GM18519 (cell line): ENCODE measurements around the gene LYRM9.
"Not testable (repeated sequence)": the region's sequence is repeated elsewhere in the genome, so short reads cannot be mapped to it uniquely, and the experiment has no call there.

Experiments
- ATAC-seq: cut with Tn5 transposase; IDR thresholded peaks from one replicate; pipeline ENCODE4 v1.9.1; 2021; ENCODE audit warnings: mild to moderate bottlenecking, moderate library complexity; ENCODE audit not compliant: unreplicated experiment, low FRiP score

Gene LYRM9

DNA sequence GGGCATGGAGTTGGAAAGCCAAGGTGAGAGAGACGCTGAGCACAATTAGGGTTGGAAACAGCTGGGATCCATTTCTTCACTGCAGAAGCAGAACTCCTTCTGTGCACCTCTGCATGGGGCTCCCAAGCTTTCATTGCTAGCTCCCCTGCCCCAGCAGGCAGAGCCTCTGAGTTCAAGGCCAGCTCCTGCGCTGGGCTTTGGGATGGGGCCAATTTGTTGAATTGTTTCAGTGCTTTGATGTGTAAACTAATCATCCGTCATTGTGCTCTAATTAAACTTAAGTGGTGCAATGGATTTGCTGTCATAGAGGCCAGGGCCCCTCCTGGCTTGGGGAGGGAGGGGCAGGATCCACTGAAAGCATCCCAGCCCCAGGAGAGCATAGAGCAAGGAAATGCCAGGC, 13.5 kb upstream of the LYRM9 start:
- ATAC-seq, result no peak

GRCh38 chr17:27906226-27906580, 13.0 kb upstream of the LYRM9 start:
- no peak for ATAC-seq

- no peak for ATAC-seq
Measured at GRCh38 chr17:27905447-27906225, 12.5 kb upstream of the LYRM9 start.

DNA sequence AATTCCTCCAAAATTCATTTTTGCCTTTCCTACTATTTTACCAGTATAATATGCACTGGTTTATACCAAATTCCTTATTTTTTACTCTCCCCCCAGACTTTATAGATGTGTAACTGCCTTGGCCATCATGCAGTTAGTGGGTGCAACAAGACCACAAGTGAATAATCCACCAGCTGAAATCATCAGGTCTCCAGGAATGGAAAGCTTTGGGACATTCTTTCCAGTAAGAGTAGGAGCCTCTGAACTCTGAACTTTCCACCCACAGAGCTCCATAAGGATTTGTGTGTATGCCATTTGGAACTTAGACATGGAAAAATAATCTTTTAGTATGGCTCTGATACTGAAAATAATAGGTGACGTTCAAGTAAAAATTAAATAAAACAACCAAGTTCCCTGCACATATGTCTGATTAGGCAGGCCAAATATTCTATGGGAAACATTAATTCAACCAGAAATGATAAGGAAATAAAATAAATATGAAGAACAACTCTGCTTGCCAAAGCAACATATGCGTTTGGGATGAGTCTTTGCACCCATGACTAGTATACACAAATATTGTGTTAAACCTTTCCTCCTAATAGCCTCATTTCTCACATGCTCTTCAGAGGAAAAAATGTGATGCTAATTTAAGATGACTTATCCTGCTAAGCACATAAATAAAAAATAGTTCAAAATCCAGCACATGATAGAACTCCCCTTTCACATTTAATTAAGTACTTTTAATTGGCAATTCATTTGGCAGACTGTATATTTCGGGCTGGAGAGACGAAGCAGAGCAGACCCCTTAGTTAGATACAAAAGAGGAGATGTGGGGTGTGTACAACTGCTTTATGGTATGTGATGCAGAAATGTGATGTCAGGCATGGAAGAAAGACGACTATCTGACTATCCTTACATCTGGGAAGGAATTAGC, 11.6 kb upstream of the LYRM9 start:
- ATAC-seq, result no peak

DNA sequence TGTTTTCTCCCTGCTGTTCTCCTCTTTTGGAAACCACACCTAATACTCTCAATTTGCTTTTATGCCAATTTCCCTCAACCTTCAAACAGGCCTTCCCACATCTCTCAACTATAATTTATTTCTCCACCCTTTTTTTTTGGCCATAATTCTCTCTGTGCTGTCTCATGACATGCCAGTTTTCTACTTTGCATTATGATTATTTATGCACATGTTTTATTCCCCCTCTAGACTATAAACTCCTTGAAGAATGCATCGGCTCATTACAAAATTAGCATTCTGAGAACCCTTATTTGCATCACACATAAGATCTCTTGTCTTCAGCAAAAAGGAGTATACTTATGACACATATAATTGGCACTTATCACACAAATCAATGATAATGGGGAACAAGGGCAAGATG, 10.9 kb upstream of the LYRM9 start:
- ATAC-seq, result no peak

- ATAC-seq, result no peak
Measured at GRCh38 chr17:27899525-27899924, 6.4 kb upstream of the LYRM9 start.

DNA sequence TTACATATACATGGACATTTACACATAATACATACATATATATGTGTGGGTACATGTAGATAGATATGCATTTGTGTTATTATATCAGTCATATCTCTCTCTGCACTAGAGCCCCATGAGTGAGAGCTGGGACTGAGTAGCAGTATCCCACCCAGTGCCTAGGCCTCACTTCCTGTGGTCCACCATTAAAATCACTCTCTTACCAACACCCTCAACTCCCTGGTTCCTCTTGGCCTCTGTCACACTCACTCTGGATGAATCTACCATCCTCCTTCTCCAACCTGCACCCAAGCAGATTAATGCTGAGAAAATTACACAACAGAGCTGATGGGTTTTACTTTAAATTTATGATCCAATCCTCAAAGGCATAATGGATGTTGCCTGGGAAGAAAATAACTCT, 4.9 kb upstream of the LYRM9 start:
- ATAC-seq, result no peak

DNA sequence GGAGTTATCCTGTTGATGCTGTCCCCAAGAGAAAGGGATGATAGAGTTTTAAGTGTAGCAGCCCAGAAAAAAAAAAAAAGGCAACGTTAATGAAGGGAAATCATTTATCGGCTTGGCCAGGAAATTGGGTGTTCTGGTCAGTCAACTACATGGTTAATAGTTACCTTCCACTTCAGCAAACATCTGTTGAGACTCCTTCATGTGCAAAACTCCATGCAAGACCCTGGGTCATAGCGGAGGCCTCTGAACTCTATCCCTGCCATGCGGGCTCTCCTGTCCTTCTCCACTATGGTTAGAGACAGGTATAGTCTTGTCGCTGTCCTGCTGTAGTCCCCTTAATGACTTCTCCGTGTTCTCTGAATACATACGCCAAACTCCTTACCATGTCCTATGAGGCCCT, 3.5 kb upstream of the LYRM9 start:
- no peak for ATAC-seq

- ATAC-seq, result no peak
Measured at GRCh38 chr17:27895940-27896535, 2.9 kb upstream of the LYRM9 start.

DNA sequence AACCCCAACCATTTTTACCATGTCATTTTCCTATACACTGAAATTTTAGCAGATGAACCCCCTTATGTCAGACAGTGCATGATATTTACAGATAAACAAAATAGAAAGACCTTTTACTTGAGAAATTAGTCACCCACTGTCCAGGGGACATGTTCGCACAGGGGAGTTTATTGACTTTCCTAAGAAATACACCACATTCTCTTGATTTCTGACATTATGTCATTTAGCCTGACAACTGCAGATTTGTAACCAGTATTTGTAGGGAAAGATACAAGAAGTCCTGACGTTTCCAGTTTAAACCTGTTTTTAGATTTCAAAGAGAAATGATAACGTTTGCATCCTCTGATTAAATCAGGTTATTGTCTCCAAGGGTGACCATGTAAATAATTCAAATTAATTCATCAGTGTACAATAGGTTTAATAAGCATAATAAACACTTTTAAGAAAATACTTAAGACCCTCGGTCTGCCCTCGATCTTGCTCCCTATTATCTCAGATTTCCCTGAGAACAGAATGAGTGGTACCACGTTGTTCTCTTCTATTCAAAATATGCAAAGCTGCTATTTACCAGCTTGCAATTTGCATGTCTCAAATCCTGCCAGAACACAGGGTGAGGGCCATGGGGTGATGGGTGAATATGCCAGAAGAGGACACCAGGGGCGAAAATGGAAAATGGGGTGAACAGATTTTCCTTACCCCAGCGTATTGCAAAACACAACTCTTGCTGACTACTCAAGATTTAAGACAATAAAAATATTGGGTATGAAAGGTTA, 2.1 kb upstream of the LYRM9 start:
- no peak for ATAC-seq

- ATAC-seq, result no peak
Measured at GRCh38 chr17:27893841-27894503, 807 bp upstream of the LYRM9 start.

DNA sequence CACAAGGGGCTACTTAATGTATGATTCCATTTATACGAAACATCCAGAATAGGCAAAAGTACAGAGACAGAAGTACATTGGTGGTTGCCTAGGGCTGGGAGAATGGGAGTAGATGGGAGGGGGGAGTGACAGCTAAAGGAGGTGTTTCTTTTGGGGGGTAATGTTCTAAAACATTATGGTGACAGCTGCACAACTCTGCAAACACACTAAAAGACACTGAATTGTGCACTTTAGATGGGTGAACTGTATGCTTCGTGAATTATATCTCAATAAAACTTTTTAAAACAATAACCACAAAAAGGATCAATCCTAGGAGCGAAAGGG, 661 bp downstream of the LYRM9 start:
- ATAC-seq, result no peak

GRCh38 chr17:27891841-27892240, 1.3 kb downstream of the LYRM9 start:
- no peak for ATAC-seq

DNA sequence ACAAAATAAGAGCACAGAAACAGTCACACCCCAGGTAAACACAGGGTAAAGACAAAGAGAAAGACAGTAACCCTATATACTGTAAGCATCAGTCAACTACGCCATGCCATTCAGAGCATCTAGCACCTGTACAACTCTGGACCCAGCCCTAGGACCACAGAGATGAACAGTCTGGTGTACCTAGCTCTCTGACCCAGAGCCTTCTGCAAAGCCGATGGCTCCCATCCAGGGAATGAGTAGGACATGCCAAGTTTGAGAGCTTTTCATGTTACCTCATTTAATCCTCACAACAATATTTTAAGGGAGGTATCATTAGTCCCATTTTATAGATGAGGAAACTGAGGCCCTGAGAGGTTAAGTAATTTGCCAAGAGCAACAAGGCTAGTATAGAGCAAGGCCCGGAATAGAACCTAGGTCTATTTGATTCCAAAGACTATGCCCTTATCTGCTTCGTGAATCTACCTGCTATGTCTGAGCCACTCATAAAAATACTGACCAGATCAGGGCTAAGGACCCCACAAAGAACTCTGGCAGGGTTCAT, 3.4 kb downstream of the LYRM9 start:
- ATAC-seq, result no peak

GRCh38 chr17:27888945-27889344, 4.2 kb downstream of the LYRM9 start:
- ATAC-seq, result no peak

DNA sequence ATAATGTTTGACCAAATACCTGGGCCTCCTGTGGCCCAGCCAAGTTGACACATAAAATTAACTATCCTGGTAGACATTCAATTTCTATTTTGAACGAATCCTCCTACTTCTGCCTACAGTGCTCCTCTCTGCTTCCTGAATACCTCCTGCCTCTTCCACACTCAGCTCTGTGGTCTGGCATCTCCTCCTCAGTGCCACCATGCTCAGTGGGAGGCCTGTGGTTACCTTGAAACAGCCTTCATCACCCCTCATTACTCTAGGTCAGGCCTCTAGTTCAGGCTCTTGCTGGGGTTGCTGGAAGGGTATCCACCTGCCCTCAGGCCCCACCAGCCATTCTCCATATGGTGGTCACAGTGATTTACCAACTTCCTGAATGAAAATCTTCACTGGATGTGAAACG, 5.1 kb downstream of the LYRM9 start:
- no peak for ATAC-seq

GRCh38 chr17:27886348-27886906, 6.7 kb downstream of the LYRM9 start:
- not testable (repeated sequence) for ATAC-seq

GRCh38 chr17:27882162-27882840, 10.9 kb downstream of the LYRM9 start:
- ATAC-seq, result no peak

- ATAC-seq, result no peak
Measured at GRCh38 chr17:27879987-27880608, 13.1 kb downstream of the LYRM9 start.
